CD4-positive, alpha-beta memory T cell (primary cell): ENCODE measurements around the gene MFN2. TPM values are rescaled to one million over a fixed set of nuclear protein-coding genes. Genes with fewer than 3 reads are reported as not detected.
"Not testable (repeated sequence)": the region's sequence is repeated elsewhere in the genome, so short reads cannot be mapped to it uniquely, and the experiment has no call there.

Experiments
- CTCF ChIA-PET: fragments of 350-600 bp; sonication (Branson Sonifier 250); formaldehyde crosslinking; loops from one replicate; lab custom pipeline; 2021; ENCODE audit warnings: inconsistent platforms; ENCODE audit not compliant: partially characterized antibody; lab: Charles Lee
- POLR2A ChIA-PET: fragments of 350-600 bp; sonication (Branson Sonifier 250); formaldehyde crosslinking; loops from one replicate; lab custom pipeline; 2021; ENCODE audit not compliant: partially characterized antibody; lab: Charles Lee
- DNase-seq, 5 donors: peaks; one replicate each; pipeline versions ENCODE4 v3.0.0 to v3.0.0-alpha.2; 2020 to 2022; ENCODE audit warnings: mixed read lengths in 1 of 5
- H3K27ac ChIP-seq: one replicate; pipeline ENCODE4 v1.7.0; 2013; ENCODE audit warnings: low read depth, low read length
- H3K27me3 ChIP-seq: 2 replicates; pipeline ENCODE4 v1.7.0; 2013; ENCODE audit warnings: mild to moderate bottlenecking, low read length, moderate library complexity; ENCODE audit not compliant: insufficient read depth
- H3K36me3 ChIP-seq: 2 replicates; pipeline ENCODE4 v1.7.0; 2013; ENCODE audit warnings: mild to moderate bottlenecking, low read length, moderate library complexity; ENCODE audit not compliant: insufficient read depth
- H3K4me1 ChIP-seq: 2 replicates; pipeline ENCODE4 v1.7.0; 2013; ENCODE audit warnings: mild to moderate bottlenecking, low read length, moderate library complexity; ENCODE audit not compliant: insufficient read depth
- H3K4me3 ChIP-seq, 2 donors: one replicate each; pipeline ENCODE4 v1.7.0; 2013; ENCODE audit warnings: low read length in 2 of 2, mild to moderate bottlenecking in 1 of 2
- H3K9me3 ChIP-seq, 2 donors: one replicate each; pipeline ENCODE4 v1.7.0; 2013; ENCODE audit warnings: low read length in 2 of 2, control low read depth in 1 of 2; ENCODE audit not compliant: control insufficient read depth in 1 of 2
- H3K27ac Mint-ChIP-seq, 7 donors: one replicate each; pipeline ENCODE4 v1.8.0; 2020 to 2021; ENCODE audit warnings: mixed read lengths in 7 of 7, mild to moderate bottlenecking in 6 of 7, inconsistent platforms in 3 of 7, moderate library complexity in 3 of 7
- H3K27me3 Mint-ChIP-seq, 2 donors: one replicate each; pipeline ENCODE4 v1.8.0; 2020 to 2021; ENCODE audit warnings: mixed read lengths in 2 of 2
- H3K36me3 Mint-ChIP-seq, 2 donors: one replicate each; pipeline ENCODE4 v1.8.0; 2020 to 2021; ENCODE audit warnings: mixed read lengths in 2 of 2, inconsistent platforms in 1 of 2, mild to moderate bottlenecking in 1 of 2
- H3K4me1 Mint-ChIP-seq, 4 donors: one replicate each; pipeline ENCODE4 v1.8.0; 2020 to 2021; ENCODE audit warnings: mixed read lengths in 4 of 4, mild to moderate bottlenecking in 1 of 4
- H3K4me3 Mint-ChIP-seq, 8 donors: one replicate each; pipeline ENCODE4 v1.8.0; 2020 to 2021; ENCODE audit warnings: mixed read lengths in 8 of 8, mild to moderate bottlenecking in 7 of 8, moderate library complexity in 6 of 8, inconsistent platforms in 3 of 8
- H3K9me3 Mint-ChIP-seq, 8 donors: one replicate each; pipeline ENCODE4 v1.8.0; 2020 to 2021; ENCODE audit warnings: mixed read lengths in 8 of 8, mild to moderate bottlenecking in 5 of 8, inconsistent platforms in 3 of 8, moderate library complexity in 1 of 8
- intact Hi-C: fragments of 100-400 bp; cut with micrococcal nuclease; formaldehyde crosslinking; loops from one replicate; pipeline ENCODE4 v1.15.1; 2023
- polyA plus RNA-seq, 2 donors: library from polyadenylated mRNA; unstranded; fragments of 300-500 nt; fragmentation: Illumina TruSeq; gene quantifications; one replicate each; pipeline ENCODE4 v1.2.3, GENCODE V29; 2021
- total RNA-seq, 2 experiments: library from RNA; stranded (reverse); gene quantifications; one replicate each; pipeline ENCODE4 v1.2.3, GENCODE V29; 2021

Gene MFN2
- total and polyA plus RNA-seq, 4 experiments from 2014 or later, result 29.0 to 53.7 (median 36.8) TPM

DNA sequence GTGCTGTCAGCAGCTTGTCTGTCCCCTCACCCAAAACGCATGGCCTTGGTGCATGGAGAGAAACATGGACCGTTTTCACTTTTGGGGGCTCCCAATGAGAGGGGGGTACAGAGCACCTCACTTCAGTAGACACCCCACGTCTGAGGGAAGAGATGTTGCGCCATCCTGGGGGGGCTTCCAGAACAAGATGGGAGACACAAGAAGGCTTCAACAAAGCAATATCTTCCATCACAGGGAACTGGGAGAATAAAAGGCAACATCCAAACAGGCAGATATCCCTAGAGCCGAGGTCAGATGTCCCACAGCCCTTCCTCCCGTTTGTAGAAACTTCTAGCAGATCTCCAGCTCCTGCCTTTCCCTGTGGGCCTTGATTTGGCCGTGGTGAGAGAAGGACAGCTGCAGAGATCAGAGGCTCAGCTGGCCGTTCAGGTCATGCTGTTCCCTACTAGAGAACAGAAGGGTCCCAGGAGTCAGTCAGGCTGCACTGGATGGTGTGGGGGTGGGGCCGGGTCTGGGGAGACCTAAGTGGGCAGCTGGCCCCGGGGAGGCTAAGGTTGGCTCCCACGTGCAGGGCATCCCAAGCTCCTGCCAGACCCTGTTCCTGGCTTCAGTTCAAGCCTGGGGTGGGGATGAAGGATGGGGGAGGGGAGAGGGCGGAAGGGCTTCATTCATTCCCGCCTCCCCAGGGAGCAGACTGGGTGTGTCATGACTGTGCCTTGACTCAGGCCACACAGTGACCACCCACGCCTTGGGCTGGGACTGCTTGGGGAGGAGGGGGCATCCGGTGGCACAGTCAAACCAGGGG lies 41.3 kb upstream of the MFN2 start:
- H3K27me3 ChIP-seq, result no peaks in the 10 kb centered on the region
- H3K4me1 ChIP-seq, result peaks cover 10% of the 10 kb centered on the region
- H3K9me3 Mint-ChIP-seq, result no peaks in the 10 kb centered on the region
- intact Hi-C loops, result no loop called here
- peaks cover 0 to 5% (median 0%) of the 10 kb centered on the region in 4 donors for H3K4me1 Mint-ChIP-seq
- H3K36me3 Mint-ChIP-seq, result no peaks in the 10 kb centered on the region
- CTCF ChIA-PET, result no interaction called here
- POLR2A ChIA-PET, result interaction anchor here (12.0 kb wide), 1 partner anchor 30 kb away, joined by 116 read pairs; no protein-coding TSS in a partner anchor
- no peak overlapping the region for H3K27ac Mint-ChIP-seq
- H3K4me3 Mint-ChIP-seq, result no peak overlapping the region
- no peak overlapping the region for H3K27ac ChIP-seq
- H3K36me3 ChIP-seq, result no peaks in the 10 kb centered on the region
- no peaks in the 10 kb centered on the region for H3K9me3 ChIP-seq
- no peak for DNase-seq
- no peaks in the 10 kb centered on the region for H3K27me3 Mint-ChIP-seq
- no peak overlapping the region for H3K4me3 ChIP-seq

DNA sequence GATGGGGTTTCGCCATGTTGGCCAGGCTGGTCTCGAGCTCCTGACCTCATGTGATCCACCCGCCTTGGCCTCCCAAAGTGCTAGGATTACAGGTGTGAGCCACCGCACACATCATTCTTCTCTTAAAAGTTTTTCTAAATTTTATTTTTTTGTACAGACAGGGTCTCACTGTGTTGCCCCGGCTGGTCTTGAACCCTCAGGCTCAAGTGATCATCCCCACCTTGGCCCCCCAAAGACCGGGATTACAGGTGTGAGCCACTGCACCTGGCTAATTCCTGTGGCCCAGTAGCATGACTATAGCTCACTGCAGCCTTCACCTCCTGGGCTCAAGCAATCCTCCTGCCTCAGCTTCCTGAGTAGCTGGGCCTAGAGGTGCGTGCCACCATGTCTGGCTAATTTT lies 40.5 kb upstream of the MFN2 start:
- H3K27ac ChIP-seq, H3K4me3 ChIP-seq, H3K27me3 ChIP-seq, DNase-seq, H3K36me3 ChIP-seq, H3K4me1 ChIP-seq, H3K36me3 Mint-ChIP-seq, POLR2A ChIA-PET, H3K4me3 Mint-ChIP-seq, intact Hi-C loops, H3K9me3 Mint-ChIP-seq, H3K4me1 Mint-ChIP-seq, CTCF ChIA-PET, H3K27me3 Mint-ChIP-seq, H3K9me3 ChIP-seq, H3K27ac Mint-ChIP-seq: not testable (repeated sequence)

DNA sequence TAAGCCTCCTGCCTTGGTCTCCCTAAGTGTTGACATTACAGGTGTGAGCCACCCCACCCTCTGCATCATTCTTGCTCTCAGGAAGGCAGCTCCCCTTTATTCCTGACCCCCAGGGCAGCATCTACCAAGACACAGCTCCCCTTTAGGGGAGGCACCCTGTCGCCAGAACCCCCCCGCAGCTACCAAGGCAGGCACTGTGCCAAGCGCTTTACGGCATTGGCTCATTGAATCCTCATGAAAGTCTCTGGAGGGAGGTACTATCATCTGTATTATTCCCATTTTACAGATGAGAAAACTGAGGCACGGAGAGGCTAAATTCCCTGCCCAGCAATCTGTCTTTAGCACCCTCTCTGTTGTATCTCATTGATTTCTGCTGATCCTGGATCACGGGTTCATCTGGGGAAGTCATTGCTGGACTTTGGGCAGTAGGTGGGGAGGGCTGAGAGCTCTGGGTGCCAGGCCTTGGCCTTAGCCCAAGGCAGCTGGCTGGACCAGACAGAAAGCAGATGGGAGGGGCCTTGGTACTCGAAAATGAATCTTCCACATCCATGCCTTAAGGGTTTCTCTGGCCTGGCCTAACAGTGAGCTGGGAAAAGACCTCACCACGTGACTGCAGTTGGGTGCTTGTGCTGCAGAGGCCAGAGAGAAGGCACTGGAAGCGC lies 39.9 kb upstream of the MFN2 start:
- Histone ChIP-seq H3K27ac (no peak overlapping the region), H3K36me3 (no peaks in the 10 kb centered on the region), H3K27me3 (no peaks in the 10 kb centered on the region), H3K9me3 (no peaks in the 10 kb centered on the region), H3K4me3 (no peak overlapping the region), H3K4me1 (no peaks in the 10 kb centered on the region)
- Mint-ChIP-seq H3K4me3 (no peak overlapping the region), H3K36me3 (no peaks in the 10 kb centered on the region), H3K27ac (peak overlapping the region in 1 of 7 donors; percentile 52), H3K9me3 (no peaks in the 10 kb centered on the region), H3K27me3 (no peaks in the 10 kb centered on the region), H3K4me1 (no peaks in the 10 kb centered on the region)
- no peak for DNase-seq
- intact Hi-C loops, result no loop called here
- ChIA-PET CTCF (no interaction called here), POLR2A (no interaction called here)

DNA sequence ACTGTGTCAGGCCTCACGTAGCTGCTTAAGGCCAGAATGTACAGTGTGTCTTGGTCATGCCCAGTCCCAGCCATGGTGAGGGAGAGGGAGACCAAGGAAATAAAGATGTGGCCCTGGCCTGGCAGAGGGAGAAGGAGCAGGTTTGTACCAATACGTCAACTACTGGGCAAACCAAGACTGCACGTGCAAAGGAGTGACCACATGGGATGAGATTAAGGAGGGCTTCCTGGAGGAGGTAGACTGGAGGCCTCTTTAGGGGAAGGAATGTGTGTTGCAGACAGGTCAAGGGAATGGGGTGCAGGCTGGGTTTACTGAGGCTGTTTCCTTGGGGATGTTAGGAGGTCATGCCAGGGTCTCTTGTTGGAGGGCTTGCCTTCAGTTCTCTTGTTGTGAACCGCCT lies 38.0 kb upstream of the MFN2 start:
- H3K9me3 ChIP-seq, result no peaks in the 10 kb centered on the region
- ChIA-PET CTCF (no interaction called here), POLR2A (no interaction called here)
- H3K27ac ChIP-seq, result no peak overlapping the region
- intact Hi-C loops, result no loop called here
- no peaks in the 10 kb centered on the region for H3K9me3 Mint-ChIP-seq
- no peaks in the 10 kb centered on the region for H3K4me1 Mint-ChIP-seq
- H3K36me3 Mint-ChIP-seq, result no peaks in the 10 kb centered on the region
- H3K27ac Mint-ChIP-seq, result no peak overlapping the region
- no peaks in the 10 kb centered on the region for H3K36me3 ChIP-seq
- H3K4me1 ChIP-seq, result no peaks in the 10 kb centered on the region
- no peaks in the 10 kb centered on the region for H3K27me3 Mint-ChIP-seq
- DNase-seq, result no peak
- no peaks in the 10 kb centered on the region for H3K27me3 ChIP-seq
- H3K4me3 Mint-ChIP-seq, result no peak overlapping the region
- no peak overlapping the region for H3K4me3 ChIP-seq

DNA sequence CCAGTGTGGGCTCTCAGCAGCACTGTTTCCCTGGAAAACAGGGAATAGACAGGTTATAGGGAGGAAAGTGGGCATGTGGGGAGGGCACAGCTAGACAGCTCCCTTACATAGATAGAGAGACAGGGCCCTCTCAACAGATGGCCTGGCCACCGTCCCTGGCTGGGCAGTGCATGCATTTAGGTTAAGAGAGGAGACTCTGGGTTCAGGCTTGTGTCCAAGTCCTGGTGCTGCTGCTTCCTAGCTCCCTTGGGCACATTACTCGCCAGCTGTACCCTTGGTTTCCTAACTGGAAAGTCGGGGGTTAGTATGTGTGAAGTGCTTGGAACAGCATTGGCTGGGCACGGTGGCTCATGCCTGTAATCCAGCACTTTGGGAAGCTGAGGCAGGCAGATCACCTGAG lies 36.6 kb upstream of the MFN2 start:
- Mint-ChIP-seq H3K27ac (no peak overlapping the region), H3K36me3 (no peaks in the 10 kb centered on the region), H3K4me3 (no peak overlapping the region), H3K4me1 (no peaks in the 10 kb centered on the region), H3K27me3 (no peaks in the 10 kb centered on the region), H3K9me3 (no peaks in the 10 kb centered on the region)
- CTCF ChIA-PET, result no interaction called here
- no peak for DNase-seq
- no peak overlapping the region for H3K4me3 ChIP-seq
- H3K27me3 ChIP-seq, result no peaks in the 10 kb centered on the region
- intact Hi-C loops, result no loop called here
- H3K27ac ChIP-seq, result no peak overlapping the region
- no peaks in the 10 kb centered on the region for H3K36me3 ChIP-seq
- POLR2A ChIA-PET, result no interaction called here
- H3K4me1 ChIP-seq, result no peaks in the 10 kb centered on the region
- H3K9me3 ChIP-seq, result no peaks in the 10 kb centered on the region

DNA sequence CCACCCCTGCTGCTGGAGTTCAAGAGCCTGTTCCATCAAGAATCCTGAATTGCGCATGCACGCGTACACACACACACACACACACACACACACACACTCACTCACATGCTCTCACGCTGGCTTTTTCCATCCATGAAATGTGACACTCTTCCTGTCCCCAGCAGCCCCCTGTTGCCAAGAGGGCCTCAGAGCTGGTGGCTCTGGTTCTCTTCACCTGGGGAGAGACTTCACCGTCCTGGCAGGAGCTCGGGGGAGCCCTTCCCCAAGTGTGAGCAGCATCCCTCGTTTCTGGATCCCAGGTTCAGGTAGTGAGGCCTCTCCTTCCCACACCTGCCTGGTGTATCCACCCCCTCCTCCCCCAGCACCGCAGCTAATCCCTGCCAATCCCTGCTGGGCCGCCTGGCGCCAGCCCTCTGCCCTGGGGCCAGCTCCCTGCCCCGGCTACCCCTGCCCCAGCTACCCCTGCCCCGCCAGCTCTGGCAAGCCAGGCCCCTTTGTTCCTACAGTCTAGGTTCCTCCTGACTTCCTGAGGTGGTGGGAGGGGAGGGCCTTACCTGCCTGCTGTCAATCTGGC lies 35.8 kb upstream of the MFN2 start:
- no peak overlapping the region for H3K4me3 Mint-ChIP-seq
- Histone ChIP-seq H3K27me3 (no peaks in the 10 kb centered on the region), H3K9me3 (no peaks in the 10 kb centered on the region), H3K4me3 (no peak overlapping the region), H3K36me3 (no peaks in the 10 kb centered on the region), H3K27ac (no peak overlapping the region), H3K4me1 (no peaks in the 10 kb centered on the region)
- H3K36me3 Mint-ChIP-seq, result no peaks in the 10 kb centered on the region
- no peaks in the 10 kb centered on the region for H3K4me1 Mint-ChIP-seq
- POLR2A ChIA-PET, result interaction anchor here (1.6 kb wide), 1 partner anchor 36 kb away, joined by 3 read pairs; no protein-coding TSS in a partner anchor
- no peak for DNase-seq
- intact Hi-C loops, result no loop called here
- H3K27me3 Mint-ChIP-seq, result no peaks in the 10 kb centered on the region
- H3K9me3 Mint-ChIP-seq, result no peaks in the 10 kb centered on the region
- no peak overlapping the region for H3K27ac Mint-ChIP-seq
- CTCF ChIA-PET, result no interaction called here

DNA sequence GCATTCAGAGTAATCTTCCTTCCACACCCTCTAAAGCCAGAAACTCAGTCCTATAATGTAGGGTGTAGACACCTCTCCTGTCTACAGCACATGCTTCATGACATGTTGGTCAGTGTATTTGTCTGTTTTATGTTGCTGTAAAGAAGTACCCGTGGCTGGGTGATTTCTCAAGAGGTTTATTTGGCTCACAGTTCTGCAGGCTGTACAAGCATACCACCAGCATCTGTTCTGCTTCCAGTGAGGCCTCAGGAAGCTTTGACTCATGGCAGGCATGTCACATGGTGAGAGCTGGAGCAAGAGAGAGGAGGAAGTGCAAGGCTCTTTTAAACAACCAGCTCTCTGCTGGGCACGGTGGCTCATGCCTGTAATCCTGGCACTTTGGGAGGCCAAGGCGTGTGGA lies 33.6 kb upstream of the MFN2 start:
- H3K4me3 Mint-ChIP-seq, result no peak overlapping the region
- H3K36me3 Mint-ChIP-seq, result no peaks in the 10 kb centered on the region
- no peaks in the 10 kb centered on the region for H3K27me3 Mint-ChIP-seq
- H3K9me3 Mint-ChIP-seq, result no peaks in the 10 kb centered on the region
- ChIA-PET CTCF (no interaction called here), POLR2A (interaction anchor here (1.3 kb wide), 1 partner anchor 37 kb away, joined by 3 read pairs; no protein-coding TSS in a partner anchor)
- Histone ChIP-seq H3K27me3 (no peaks in the 10 kb centered on the region), H3K36me3 (no peaks in the 10 kb centered on the region), H3K27ac (no peak overlapping the region), H3K4me3 (no peak overlapping the region), H3K9me3 (no peaks in the 10 kb centered on the region), H3K4me1 (no peaks in the 10 kb centered on the region)
- H3K27ac Mint-ChIP-seq, result no peak overlapping the region
- intact Hi-C loops, result no loop called here
- no peak for DNase-seq
- H3K4me1 Mint-ChIP-seq, result no peaks in the 10 kb centered on the region
